GM12874 (cell line): Measurements from ENCODE around the gene PPM1A.
A peak's percentile ranks its signal among the peaks of the same experiment; 100 is the strongest.

Experiments
- TF ChIP-seq, protein P1 (sequence below): IDR thresholded peaks from 2 replicates; pipeline ENCODE4 v1.5.1; 2011; ENCODE audit warnings: low read depth, mild to moderate bottlenecking, control low read depth, low read length, moderate library complexity; ENCODE audit not compliant: insufficient read depth

PPM1A gene

DNA sequence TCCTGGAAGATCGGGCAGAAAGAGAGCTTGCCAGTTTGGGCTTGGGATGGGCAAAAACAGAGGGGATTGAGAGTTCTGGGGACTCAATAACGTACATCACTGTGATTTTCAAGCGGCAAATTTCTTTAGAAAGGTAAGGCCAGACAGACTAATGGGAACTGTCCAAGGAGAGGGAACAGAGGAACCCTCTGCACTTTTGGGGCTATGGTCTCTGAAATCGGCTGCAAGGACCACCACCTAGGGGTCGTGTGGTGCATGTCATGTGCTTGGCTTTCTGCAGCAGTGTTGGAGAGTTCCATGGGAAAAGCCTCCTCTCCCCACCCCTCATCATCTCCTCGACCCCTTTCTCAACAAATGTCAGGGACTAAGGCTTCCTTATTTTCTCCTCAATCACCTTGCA is 79.6 kb downstream of the PPM1A start:
- TF ChIP-seq, protein P1, sequence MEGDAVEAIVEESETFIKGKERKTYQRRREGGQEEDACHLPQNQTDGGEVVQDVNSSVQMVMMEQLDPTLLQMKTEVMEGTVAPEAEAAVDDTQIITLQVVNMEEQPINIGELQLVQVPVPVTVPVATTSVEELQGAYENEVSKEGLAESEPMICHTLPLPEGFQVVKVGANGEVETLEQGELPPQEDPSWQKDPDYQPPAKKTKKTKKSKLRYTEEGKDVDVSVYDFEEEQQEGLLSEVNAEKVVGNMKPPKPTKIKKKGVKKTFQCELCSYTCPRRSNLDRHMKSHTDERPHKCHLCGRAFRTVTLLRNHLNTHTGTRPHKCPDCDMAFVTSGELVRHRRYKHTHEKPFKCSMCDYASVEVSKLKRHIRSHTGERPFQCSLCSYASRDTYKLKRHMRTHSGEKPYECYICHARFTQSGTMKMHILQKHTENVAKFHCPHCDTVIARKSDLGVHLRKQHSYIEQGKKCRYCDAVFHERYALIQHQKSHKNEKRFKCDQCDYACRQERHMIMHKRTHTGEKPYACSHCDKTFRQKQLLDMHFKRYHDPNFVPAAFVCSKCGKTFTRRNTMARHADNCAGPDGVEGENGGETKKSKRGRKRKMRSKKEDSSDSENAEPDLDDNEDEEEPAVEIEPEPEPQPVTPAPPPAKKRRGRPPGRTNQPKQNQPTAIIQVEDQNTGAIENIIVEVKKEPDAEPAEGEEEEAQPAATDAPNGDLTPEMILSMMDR: no peak

DNA sequence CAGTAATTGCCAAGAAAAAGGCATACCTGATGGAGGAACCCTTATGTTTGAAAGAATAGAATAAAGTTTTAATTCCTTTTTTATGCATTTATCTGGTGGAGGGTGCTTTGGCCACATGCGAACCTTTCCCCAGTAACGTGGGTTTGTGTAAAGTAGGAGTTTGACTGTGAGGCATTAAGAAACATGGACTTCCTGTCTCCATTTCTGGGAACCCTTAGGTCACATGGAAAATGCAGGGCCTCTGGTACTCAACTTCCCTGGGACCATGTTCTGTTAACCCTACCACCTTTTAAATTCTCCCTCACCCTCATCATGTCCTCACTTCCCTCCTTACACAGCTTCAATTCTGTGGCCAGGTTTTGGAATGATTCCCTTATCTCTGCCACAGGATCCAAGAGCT is 80.3 kb downstream of the PPM1A start:
- TF ChIP-seq, protein P1: no peak

DNA sequence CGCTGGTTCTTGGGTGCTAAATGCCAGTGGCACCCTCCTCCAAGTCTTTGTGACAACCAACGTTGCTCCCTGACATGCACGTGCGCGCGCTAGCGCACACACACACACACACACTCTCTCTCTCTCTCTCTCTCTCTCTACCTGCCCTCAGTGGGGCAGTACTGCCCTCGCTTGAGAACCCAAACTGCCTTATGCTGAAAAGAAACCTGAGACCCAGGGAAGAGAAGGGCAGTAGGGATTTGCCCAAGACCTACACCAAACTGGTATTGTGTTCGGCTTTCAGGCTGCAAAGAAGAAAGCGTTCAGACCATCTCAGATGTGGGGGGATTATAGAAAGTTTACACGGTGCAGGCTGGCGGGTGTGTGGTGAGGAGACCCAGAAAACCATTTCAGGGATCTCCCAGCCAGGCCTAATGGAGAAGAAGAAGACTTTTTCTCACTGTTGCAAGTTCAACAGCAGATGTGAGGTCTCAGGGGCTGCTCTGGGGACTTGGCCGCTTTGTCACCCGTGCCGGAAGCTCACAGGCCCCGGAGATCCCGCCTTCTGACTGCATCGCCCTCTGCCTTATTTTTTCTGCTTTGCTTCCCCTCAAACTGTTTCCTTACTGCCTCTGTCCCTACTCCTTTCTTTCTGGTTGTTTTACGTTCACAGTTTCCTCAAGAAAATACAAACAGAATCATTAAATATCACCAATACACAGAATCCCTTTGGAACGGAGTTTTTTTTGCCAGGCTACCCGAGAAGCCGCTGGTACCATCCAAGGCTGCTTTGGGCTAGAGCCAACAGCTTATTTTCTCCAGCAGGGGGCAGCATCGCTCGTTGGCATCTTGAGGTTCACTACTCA is 82.4 kb downstream of the PPM1A start:
- TF ChIP-seq, protein P1: peak; percentile 81

DNA sequence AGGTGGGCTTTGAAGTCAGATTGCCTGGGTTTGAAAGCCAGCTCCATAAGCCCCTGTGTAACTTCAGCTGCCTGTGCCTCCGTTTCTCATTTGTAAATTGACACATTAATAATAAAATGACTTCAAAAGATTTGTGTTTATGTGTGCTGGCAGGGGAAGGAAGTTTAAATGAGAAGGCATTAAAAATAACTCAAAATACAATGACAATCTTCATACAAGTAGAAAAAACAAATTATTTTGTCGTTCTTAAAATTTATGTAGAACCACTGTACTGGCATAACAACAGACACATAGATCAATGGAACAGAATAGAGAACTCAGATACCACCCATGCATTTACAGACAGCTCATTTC is 83.0 kb downstream of the PPM1A start:
- TF ChIP-seq, protein P1: no peak

DNA sequence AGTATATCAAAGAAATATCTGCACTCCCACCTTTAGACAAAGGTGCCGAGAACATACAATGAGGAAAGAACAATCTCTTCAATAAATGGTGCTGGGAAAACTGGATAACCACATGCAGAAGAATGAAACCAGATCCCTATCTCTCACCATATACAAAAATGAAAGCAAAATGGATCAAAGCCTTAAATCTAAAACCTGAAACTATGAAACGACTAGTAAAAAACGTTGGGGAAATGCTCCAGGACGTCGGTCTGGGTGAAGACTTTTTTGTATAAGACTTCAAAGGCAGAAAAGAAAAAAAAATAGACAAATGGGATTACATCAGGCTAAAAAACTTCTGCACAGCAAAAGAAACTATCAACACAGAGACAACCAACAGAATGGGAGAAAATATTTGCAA is 83.8 kb downstream of the PPM1A start:
- TF ChIP-seq, protein P1: no peak

DNA sequence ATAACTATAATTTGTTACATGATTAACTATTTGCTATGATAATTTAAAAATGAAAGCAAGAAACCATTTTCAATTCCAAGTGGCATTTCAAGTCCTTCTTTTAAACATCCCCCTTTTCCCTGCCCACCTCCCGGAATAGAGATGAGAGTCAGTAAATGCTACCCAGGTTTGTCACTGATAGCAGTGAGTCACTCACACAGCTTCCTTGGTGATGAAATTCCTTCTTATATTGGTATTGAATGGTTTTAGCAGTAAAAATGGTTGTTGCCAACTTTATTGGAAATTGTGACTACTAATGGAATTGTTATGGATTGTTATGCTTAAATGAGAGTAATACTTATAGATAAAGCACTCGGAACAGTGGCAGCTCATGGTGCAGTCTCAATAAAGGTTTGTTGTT is 90.5 kb downstream of the PPM1A start:
- TF ChIP-seq, protein P1: no peak

DNA sequence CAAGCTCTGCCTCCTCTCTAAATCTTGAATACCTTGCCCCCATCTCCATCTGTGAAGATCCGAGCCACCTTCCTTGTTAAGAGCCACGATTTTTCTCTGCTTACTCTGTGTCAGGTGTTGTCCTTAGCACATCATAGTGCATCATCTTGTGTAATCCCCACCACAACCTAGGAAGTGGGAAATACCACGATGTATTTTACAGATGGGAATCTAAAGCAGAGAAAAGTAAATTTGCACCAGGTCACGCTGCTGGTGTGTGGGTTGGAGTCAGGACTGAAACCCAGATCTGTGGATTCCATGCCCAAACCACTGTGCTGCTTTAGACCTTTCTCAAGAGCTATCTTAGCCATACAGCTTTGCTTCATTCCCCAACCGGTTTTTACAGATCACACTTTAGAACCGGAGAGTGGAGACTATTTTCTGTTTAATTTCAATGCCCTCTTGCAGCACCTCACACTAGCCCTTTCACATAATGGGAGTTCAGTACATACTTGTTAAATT is 94.6 kb downstream of the PPM1A start:
- TF ChIP-seq, protein P1: no peak
